H1 (cell line): Measurements from ENCODE around the gene TMEM52B. TPM values are rescaled to one million over a fixed set of nuclear protein-coding genes. Genes with fewer than 3 reads are reported as not detected.

Source experiments
- POU5F1 ChIP-seq: IDR thresholded peaks from 2 replicates; pipeline ENCODE4 v1.6.1; 2011; ENCODE audit warnings: low read depth, mild to moderate bottlenecking, low read length, moderate library complexity
- RAD21 ChIP-seq, 2 experiments: IDR thresholded peaks in 1 of 2; conservative IDR thresholded peaks in 1 of 2; 2 replicates each; pipeline ENCODE4 v1.6.1; 2011; ENCODE audit warnings: low read depth in 2 of 2, low read length in 2 of 2, improper control_type of control experiment in 1 of 2, inconsistent platforms in 1 of 2, mild to moderate bottlenecking in 1 of 2, moderate library complexity in 1 of 2
- polyA plus RNA-seq, 7 experiments: library from polyadenylated mRNA; depleted of rRNA in 3 of 7; stranded (reverse) in 5 of 7; unstranded in 2 of 7; fragments of >200 nt in 5 of 7; fragments of 200-250 nt in 2 of 7; gene quantifications; 1 replicate in 5 of 7; 2 replicates in 1 of 7; 4 replicates in 1 of 7; pipeline versions ENCODE4 v1.2.1 to v1.2.3, GENCODE V29; 2011 to 2013; ENCODE audit warnings: missing spikeins in 2 of 7, mixed read lengths in 2 of 7
- total RNA-seq: library from RNA; stranded (reverse); fragmentation: NEBNext Ultra II Directional; extraction: Animal tissue kit (Norgen Biotek cat#: 25700); gene quantifications from 2 replicates; pipeline ENCODE4 v1.2.1, GENCODE V29; 2021

Gene TMEM52B
- total and polyA plus RNA-seq, 2 of the 8 experiments (the other 6 are each of a cell fraction or from before 2014, with no cell fraction given), result not detected

- TF ChIP-seq POU5F1 (no peak), RAD21 (IDR thresholded peaks at IDR 0.05 in 1 of 2, conservative IDR thresholded peaks at IDR 0.05 in 1 of 2; ENCODE audit: low read depth in 2 of 2, low read length in 2 of 2) (no peak)
Observed at GRCh38 chr12:10132850-10133370, 45.9 kb upstream of the TMEM52B start (continued).
